Measurements from ENCODE around the gene ABCB11. TPM values are rescaled to one million over a fixed set of nuclear protein-coding genes. Genes with fewer than 3 reads are reported as not detected.

Gene ABCB11
- polyA plus RNA-seq, 1 donor from 2014 or later: not detected

DNA sequence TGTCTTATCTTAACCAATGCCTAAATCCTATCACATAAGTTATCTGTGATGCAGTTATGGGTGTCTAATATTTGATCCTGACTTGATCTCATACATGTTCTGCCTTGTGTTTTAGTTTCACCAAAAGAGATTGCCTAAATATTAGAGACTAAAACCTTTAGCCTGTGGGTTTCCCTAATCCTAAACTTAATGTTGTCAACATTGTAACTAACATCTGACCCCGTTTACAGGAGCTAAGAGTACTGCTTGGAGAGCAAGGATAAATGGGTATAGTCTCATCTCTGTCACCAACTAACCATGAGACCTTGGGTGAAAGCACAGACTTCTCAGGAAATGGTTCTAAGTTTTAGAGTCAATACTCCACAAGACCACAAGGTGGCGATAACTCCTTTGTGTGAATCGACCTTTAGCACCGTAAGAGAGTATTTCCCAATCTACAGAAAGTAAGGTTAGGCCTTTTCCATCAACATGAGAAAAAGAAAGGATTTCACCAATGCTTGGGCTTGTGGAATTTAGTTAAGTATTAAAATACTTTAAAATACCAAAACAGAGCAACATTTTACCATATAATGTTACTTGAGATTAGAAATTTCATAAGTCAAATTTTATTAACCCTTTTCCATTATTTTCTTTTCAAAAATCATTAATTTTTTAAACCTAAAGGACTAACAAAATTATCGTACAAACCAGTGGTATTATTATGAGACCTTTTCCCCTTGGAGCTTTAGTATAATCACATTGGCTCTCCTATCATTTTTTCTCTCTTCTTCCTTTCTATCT, 69.5 kb downstream of the ABCB11 start:
- H3F3A ChIP-seq (ENCODE audit: insufficient read depth, low read length, poor library complexity, severe bottlenecking): no peaks in the 10 kb centered on the region
- no peaks in the 10 kb centered on the region for H3K9me2 ChIP-seq (ENCODE audit: insufficient read depth, low read length)
- no peak for TF ChIP-seq EP300 (conservative IDR thresholded peaks at IDR 0.05; ENCODE audit: poor library complexity, severe bottlenecking)
- no peak for TF ChIP-seq MXI1 (conservative IDR thresholded peaks at IDR 0.05; ENCODE audit: poor library complexity, severe bottlenecking)
- TF ChIP-seq, protein P1, sequence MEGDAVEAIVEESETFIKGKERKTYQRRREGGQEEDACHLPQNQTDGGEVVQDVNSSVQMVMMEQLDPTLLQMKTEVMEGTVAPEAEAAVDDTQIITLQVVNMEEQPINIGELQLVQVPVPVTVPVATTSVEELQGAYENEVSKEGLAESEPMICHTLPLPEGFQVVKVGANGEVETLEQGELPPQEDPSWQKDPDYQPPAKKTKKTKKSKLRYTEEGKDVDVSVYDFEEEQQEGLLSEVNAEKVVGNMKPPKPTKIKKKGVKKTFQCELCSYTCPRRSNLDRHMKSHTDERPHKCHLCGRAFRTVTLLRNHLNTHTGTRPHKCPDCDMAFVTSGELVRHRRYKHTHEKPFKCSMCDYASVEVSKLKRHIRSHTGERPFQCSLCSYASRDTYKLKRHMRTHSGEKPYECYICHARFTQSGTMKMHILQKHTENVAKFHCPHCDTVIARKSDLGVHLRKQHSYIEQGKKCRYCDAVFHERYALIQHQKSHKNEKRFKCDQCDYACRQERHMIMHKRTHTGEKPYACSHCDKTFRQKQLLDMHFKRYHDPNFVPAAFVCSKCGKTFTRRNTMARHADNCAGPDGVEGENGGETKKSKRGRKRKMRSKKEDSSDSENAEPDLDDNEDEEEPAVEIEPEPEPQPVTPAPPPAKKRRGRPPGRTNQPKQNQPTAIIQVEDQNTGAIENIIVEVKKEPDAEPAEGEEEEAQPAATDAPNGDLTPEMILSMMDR (IDR thresholded peaks at IDR 0.05; ENCODE audit: poor library complexity, severe bottlenecking): peak; percentile 84
- peak; percentile 81 for TF ChIP-seq SMC3 (conservative IDR thresholded peaks at IDR 0.05; ENCODE audit: poor library complexity)
- TF ChIP-seq EZH2 (IDR thresholded peaks at IDR 0.05; ENCODE audit: borderline replicate concordance, insufficient read depth, low read length, poor library complexity, severe bottlenecking): no peak
- TF ChIP-seq RAD21 (conservative IDR thresholded peaks at IDR 0.05): peak; percentile 82
- no peak overlapping the region for H2AFZ ChIP-seq (ENCODE audit: low read depth, low read length)
- no peaks in the 10 kb centered on the region for H4K20me1 ChIP-seq (ENCODE audit: insufficient read depth)
- H3K9me3 ChIP-seq (ENCODE audit: low read length): no peaks in the 10 kb centered on the region
- H3K27ac ChIP-seq (ENCODE audit: low read length): no peak overlapping the region
- H3K27me3 ChIP-seq (ENCODE audit: insufficient read depth, low read depth, low read length): no peaks in the 10 kb centered on the region
- H3K79me2 ChIP-seq (replicated peaks; ENCODE audit: insufficient read depth, low read length): no peaks in the 10 kb centered on the region
- no peaks in the 10 kb centered on the region for H3K36me3 ChIP-seq (ENCODE audit: insufficient read depth, low read length)
- no peak overlapping the region for H3K4me2 ChIP-seq (ENCODE audit: low read length)
- no peak overlapping the region for H3K9ac ChIP-seq (ENCODE audit: low read length)
- no peak overlapping the region for H3K4me3 ChIP-seq (ENCODE audit: low read length)

DNA sequence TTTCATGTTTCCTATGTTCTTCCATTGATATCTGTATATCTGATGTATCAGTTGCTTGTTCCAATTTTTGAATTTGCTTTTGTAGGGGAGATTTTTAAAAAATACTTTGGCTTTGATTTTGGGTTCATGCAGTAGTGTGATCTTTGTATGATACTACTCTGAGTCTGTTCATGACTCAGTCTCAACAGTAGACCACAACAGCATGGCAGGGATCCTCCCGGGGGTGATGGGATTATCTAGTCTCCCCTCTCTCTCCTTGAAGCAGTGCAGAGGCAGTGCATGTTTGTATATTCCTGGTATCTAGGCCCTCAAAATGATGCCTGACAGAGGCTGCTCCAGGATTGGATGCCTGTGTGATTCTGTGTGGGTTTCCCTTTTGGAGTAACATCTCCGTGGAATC, 74.7 kb downstream of the ABCB11 start:
- Histone ChIP-seq H2AFZ (ENCODE audit: low read depth, low read length) (no peak overlapping the region), H3K27ac (ENCODE audit: low read length) (no peak overlapping the region), H3K4me3 (ENCODE audit: low read length) (no peak overlapping the region), H3K4me2 (ENCODE audit: low read length) (no peak overlapping the region), H3K27me3 (ENCODE audit: insufficient read depth, low read depth, low read length) (no peaks in the 10 kb centered on the region), H3K9ac (ENCODE audit: low read length) (no peak overlapping the region), H3K79me2 (replicated peaks; ENCODE audit: insufficient read depth, low read length) (no peaks in the 10 kb centered on the region), H3K36me3 (ENCODE audit: insufficient read depth, low read length) (no peaks in the 10 kb centered on the region), H3F3A (ENCODE audit: insufficient read depth, low read length, poor library complexity, severe bottlenecking) (no peaks in the 10 kb centered on the region), H3K9me2 (ENCODE audit: insufficient read depth, low read length) (no peaks in the 10 kb centered on the region), H3K9me3 (ENCODE audit: low read length) (peaks cover 6% of the 10 kb centered on the region), H4K20me1 (ENCODE audit: insufficient read depth) (no peaks in the 10 kb centered on the region)
- no peak for TF ChIP-seq EP300 (conservative IDR thresholded peaks at IDR 0.05; ENCODE audit: poor library complexity, severe bottlenecking)

DNA sequence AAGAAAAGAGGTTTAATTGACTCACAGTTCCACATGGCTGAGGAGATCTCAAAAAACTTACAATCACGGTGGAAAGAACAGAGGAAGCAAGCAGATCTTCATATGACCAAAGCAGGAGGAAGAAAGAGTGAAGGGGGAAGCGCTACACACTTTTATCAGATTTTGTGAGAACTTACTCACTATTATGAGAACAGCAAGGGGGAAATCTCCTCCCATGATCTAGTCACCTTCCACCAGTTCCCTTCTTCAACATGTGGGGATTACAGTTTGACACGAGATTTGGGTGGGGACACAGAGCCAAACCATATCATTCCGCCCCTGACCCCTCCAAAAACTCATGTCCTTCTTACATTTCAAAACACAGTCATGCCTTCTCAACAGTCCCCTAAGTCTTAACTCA, 75.8 kb downstream of the ABCB11 start:
- H3K9me3 ChIP-seq (ENCODE audit: low read length): peaks cover 6% of the 10 kb centered on the region

More for the DNA sequence above, 75.8 kb downstream of the ABCB11 start:
- Histone ChIP-seq H3K27ac (ENCODE audit: low read length) (no peak overlapping the region), H4K20me1 (ENCODE audit: insufficient read depth) (no peaks in the 10 kb centered on the region), H3K79me2 (replicated peaks; ENCODE audit: insufficient read depth, low read length) (no peaks in the 10 kb centered on the region), H3K9me2 (ENCODE audit: insufficient read depth, low read length) (no peaks in the 10 kb centered on the region), H3K9ac (ENCODE audit: low read length) (no peak overlapping the region), H3F3A (ENCODE audit: insufficient read depth, low read length, poor library complexity, severe bottlenecking) (no peaks in the 10 kb centered on the region), H3K4me3 (ENCODE audit: low read length) (no peak overlapping the region), H3K27me3 (ENCODE audit: insufficient read depth, low read depth, low read length) (no peaks in the 10 kb centered on the region), H3K4me2 (ENCODE audit: low read length) (no peak overlapping the region), H2AFZ (ENCODE audit: low read depth, low read length) (no peak overlapping the region), H3K36me3 (ENCODE audit: insufficient read depth, low read length) (no peaks in the 10 kb centered on the region)
- TF ChIP-seq SMC3 (conservative IDR thresholded peaks at IDR 0.05; ENCODE audit: poor library complexity): no peak
- no peak for TF ChIP-seq EZH2 (IDR thresholded peaks at IDR 0.05; ENCODE audit: borderline replicate concordance, insufficient read depth, low read length, poor library complexity, severe bottlenecking)
- TF ChIP-seq POLR2AphosphoS5 (IDR thresholded peaks at IDR 0.05): no peak
- TF ChIP-seq MXI1 (conservative IDR thresholded peaks at IDR 0.05; ENCODE audit: poor library complexity, severe bottlenecking): no peak
- TF ChIP-seq, protein P2, sequence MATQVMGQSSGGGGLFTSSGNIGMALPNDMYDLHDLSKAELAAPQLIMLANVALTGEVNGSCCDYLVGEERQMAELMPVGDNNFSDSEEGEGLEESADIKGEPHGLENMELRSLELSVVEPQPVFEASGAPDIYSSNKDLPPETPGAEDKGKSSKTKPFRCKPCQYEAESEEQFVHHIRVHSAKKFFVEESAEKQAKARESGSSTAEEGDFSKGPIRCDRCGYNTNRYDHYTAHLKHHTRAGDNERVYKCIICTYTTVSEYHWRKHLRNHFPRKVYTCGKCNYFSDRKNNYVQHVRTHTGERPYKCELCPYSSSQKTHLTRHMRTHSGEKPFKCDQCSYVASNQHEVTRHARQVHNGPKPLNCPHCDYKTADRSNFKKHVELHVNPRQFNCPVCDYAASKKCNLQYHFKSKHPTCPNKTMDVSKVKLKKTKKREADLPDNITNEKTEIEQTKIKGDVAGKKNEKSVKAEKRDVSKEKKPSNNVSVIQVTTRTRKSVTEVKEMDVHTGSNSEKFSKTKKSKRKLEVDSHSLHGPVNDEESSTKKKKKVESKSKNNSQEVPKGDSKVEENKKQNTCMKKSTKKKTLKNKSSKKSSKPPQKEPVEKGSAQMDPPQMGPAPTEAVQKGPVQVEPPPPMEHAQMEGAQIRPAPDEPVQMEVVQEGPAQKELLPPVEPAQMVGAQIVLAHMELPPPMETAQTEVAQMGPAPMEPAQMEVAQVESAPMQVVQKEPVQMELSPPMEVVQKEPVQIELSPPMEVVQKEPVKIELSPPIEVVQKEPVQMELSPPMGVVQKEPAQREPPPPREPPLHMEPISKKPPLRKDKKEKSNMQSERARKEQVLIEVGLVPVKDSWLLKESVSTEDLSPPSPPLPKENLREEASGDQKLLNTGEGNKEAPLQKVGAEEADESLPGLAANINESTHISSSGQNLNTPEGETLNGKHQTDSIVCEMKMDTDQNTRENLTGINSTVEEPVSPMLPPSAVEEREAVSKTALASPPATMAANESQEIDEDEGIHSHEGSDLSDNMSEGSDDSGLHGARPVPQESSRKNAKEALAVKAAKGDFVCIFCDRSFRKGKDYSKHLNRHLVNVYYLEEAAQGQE (IDR thresholded peaks at IDR 0.05; ENCODE audit: borderline replicate concordance): no peak
- TF ChIP-seq TAF1 (IDR thresholded peaks at IDR 0.05; ENCODE audit: low read depth): no peak
- no peak for TF ChIP-seq EP300 (conservative IDR thresholded peaks at IDR 0.05; ENCODE audit: poor library complexity, severe bottlenecking)
- TF ChIP-seq, protein P1 (IDR thresholded peaks at IDR 0.05; ENCODE audit: poor library complexity, severe bottlenecking): no peak
- no peak for TF ChIP-seq RAD21 (conservative IDR thresholded peaks at IDR 0.05)

All from neural cell (in vitro differentiated cells).